ENCODE data around the gene EIF4G1.

EIF4G1 gene

DNA sequence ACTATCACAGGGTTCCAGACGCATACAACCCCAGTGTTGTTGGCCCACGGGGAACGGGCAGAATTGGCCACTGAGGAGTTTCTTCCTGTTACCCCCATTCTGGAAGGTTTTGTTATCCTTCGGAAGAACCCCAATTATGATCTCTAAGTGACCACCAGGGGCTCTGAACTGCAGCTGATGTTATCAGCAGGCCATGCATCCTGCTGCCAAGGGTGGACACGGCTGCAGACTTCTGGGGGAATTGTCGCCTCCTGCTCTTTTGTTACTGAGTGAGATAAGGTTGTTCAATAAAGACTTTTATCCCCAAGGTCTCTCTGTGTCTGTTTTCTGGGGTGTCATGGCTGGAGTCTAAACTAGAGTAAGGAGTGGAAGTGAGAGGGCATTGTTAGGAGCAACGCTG is 5.7 kb upstream of the EIF4G1 start:
- ATAC-seq (ENCODE audit: insufficient read depth, low read depth) (no peak), DNase-seq (no peak)
- H4K20me1 ChIP-seq (ENCODE audit: insufficient read depth, low read length), result peaks cover 20% of the 10 kb centered on the region; the same call in 1 of the 2 replicates
- TF ChIP-seq, protein P1, sequence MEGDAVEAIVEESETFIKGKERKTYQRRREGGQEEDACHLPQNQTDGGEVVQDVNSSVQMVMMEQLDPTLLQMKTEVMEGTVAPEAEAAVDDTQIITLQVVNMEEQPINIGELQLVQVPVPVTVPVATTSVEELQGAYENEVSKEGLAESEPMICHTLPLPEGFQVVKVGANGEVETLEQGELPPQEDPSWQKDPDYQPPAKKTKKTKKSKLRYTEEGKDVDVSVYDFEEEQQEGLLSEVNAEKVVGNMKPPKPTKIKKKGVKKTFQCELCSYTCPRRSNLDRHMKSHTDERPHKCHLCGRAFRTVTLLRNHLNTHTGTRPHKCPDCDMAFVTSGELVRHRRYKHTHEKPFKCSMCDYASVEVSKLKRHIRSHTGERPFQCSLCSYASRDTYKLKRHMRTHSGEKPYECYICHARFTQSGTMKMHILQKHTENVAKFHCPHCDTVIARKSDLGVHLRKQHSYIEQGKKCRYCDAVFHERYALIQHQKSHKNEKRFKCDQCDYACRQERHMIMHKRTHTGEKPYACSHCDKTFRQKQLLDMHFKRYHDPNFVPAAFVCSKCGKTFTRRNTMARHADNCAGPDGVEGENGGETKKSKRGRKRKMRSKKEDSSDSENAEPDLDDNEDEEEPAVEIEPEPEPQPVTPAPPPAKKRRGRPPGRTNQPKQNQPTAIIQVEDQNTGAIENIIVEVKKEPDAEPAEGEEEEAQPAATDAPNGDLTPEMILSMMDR (IDR thresholded peaks at IDR 0.05; ENCODE audit: borderline replicate concordance, extremely low read depth, low read length, poor library complexity, severe bottlenecking), result peak; percentile 5
- no peak for TF ChIP-seq EZH2 (IDR thresholded peaks at IDR 0.05; ENCODE audit: borderline replicate concordance, low read depth, low read length, severe bottlenecking)
- no peaks in the 10 kb centered on the region for H3K27me3 ChIP-seq (ENCODE audit: insufficient read depth, low read length, poor library complexity)
- H3K9ac ChIP-seq (ENCODE audit: low read depth, low read length), result no peak overlapping the region
- H3K27ac ChIP-seq (ENCODE audit: low read length), result no peak overlapping the region
- peaks cover 53% of the 10 kb centered on the region for H3K36me3 ChIP-seq (ENCODE audit: insufficient read depth, low read length)
- H3K4me3 ChIP-seq (ENCODE audit: low read depth in 1 of 2, low read length in 2 of 2), result no peak overlapping the region
- peaks cover 3% of the 10 kb centered on the region for H3K4me1 ChIP-seq (ENCODE audit: insufficient read depth, low read length)
- no peak overlapping the region for H3K4me2 ChIP-seq (ENCODE audit: insufficient read depth, low read length)
- peaks cover 8% of the 10 kb centered on the region; the same call in 1 of the 2 replicates for H3K79me2 ChIP-seq (ENCODE audit: insufficient read depth, low read length)
- no peak overlapping the region for H2AFZ ChIP-seq (ENCODE audit: low read depth, low read length)
- H3K9me3 ChIP-seq (ENCODE audit: insufficient read depth, low read length, severe bottlenecking), result no peaks in the 10 kb centered on the region

DNA sequence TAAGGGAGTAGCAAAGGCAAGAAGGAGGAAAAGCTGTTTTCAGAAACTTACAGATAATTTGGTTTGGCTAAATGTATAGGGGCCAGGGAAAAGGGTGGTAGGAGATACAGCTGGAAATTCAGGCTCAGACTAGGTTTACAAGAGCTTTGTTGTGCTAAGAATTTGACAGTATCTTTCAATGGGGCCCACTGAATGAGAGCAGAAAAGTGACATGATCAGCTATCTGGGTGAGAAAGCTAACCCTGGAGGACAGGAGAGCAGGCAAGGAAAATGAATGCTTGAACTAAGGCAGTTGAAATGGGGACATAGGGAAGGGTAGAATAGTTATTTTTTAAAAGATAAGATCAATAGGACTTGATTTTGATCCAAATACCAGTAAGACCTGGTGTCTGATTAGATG is 2.8 kb upstream of the EIF4G1 start:
- H4K20me1 ChIP-seq (ENCODE audit: insufficient read depth, low read length), result peaks cover 21% of the 10 kb centered on the region
- no peak overlapping the region for H3K4me2 ChIP-seq (ENCODE audit: insufficient read depth, low read length)
- H3K4me3 ChIP-seq (ENCODE audit: low read depth in 1 of 2, low read length in 2 of 2), result no peak overlapping the region
- H3K27me3 ChIP-seq (ENCODE audit: insufficient read depth, low read length, poor library complexity), result no peaks in the 10 kb centered on the region
- TF ChIP-seq EZH2 (IDR thresholded peaks at IDR 0.05; ENCODE audit: borderline replicate concordance, low read depth, low read length, severe bottlenecking), result no peak
- TF ChIP-seq, protein P1 (IDR thresholded peaks at IDR 0.05; ENCODE audit: borderline replicate concordance, extremely low read depth, low read length, poor library complexity, severe bottlenecking), result no peak
- no peak for ATAC-seq (ENCODE audit: insufficient read depth, low read depth)
- no peak overlapping the region for H2AFZ ChIP-seq (ENCODE audit: low read depth, low read length)
- no peak overlapping the region for H3K9ac ChIP-seq (ENCODE audit: low read depth, low read length)
- H3K79me2 ChIP-seq (ENCODE audit: insufficient read depth, low read length), result peaks cover 25% of the 10 kb centered on the region
- peaks cover 23% of the 10 kb centered on the region for H3K4me1 ChIP-seq (ENCODE audit: insufficient read depth, low read length)
- H3K36me3 ChIP-seq (ENCODE audit: insufficient read depth, low read length), result peaks cover 40% of the 10 kb centered on the region
- H3K27ac ChIP-seq (ENCODE audit: low read length), result no peak overlapping the region
- no peak for DNase-seq
- H3K9me3 ChIP-seq (ENCODE audit: insufficient read depth, low read length, severe bottlenecking), result no peaks in the 10 kb centered on the region

DNA sequence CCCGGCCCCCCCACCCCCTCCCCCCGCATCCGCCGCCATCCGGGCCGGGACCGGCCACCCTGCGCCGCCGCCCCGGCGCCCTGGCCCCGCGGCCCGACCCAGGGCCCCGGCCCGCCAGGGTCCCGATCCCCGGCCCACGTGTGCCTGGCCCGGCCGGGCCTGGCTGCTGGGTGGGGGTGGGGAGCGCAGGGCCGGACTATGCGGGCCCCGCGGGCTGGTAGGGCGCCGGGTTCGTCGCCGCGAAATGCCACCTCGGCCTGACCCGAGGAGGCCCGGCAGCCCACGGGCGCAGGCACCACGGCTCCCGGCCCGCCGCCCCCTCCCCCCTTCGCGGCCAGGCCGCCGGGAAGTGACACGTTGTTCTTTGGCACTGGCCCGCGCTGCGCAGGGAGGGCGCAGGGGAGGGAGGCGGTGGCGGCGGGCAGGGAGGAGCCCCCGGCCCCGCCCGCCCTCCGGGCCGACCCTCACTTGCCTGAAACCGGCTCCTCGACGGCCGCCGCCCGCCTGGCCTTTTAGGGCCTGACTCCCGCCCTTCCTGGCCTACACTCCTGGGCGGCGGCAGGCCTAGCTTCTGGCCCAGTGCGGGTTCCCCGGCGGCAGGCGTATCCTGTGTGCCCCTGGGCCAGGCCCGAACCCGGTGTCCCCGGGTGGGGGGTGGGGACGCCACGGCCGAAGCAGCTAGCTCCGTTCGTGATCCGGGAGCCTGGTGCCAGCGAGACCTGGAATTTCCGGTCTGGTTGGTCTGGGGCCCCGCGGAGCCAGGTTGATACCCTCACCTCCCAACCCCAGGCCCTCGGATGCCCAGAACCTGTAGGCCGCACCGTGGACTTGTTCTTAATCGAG is 515 bp downstream of the EIF4G1 start:
- Histone ChIP-seq H3K9me3 (ENCODE audit: insufficient read depth, low read length, severe bottlenecking) (no peaks in the 10 kb centered on the region), H3K4me1 (ENCODE audit: insufficient read depth, low read length) (peaks cover 47% of the 10 kb centered on the region), H3K36me3 (ENCODE audit: insufficient read depth, low read length) (peaks cover 45% of the 10 kb centered on the region), H3K4me3 (ENCODE audit: low read depth in 1 of 2, low read length in 2 of 2) (peak overlapping the region; percentile 91 to 98), H3K27ac (ENCODE audit: low read length) (peak overlapping the region; percentile 89), H3K9ac (ENCODE audit: low read depth, low read length) (peak overlapping the region; percentile 97), H3K79me2 (ENCODE audit: insufficient read depth, low read length) (peaks cover 58% of the 10 kb centered on the region), H2AFZ (ENCODE audit: low read depth, low read length) (peak overlapping the region; percentile 0; the same call in 1 of the 2 replicates), H4K20me1 (ENCODE audit: insufficient read depth, low read length) (peaks cover 48% of the 10 kb centered on the region), H3K4me2 (ENCODE audit: insufficient read depth, low read length) (peak overlapping the region; percentile 76), H3K27me3 (ENCODE audit: insufficient read depth, low read length, poor library complexity) (no peaks in the 10 kb centered on the region)
- ATAC-seq (ENCODE audit: insufficient read depth, low read depth), result peak; percentile 69
- TF ChIP-seq, protein P1 (IDR thresholded peaks at IDR 0.05; ENCODE audit: borderline replicate concordance, extremely low read depth, low read length, poor library complexity, severe bottlenecking), result no peak
- no peak for TF ChIP-seq EZH2 (IDR thresholded peaks at IDR 0.05; ENCODE audit: borderline replicate concordance, low read depth, low read length, severe bottlenecking)
- DNase-seq, result peak; percentile 76

Measured in DND-41 (cell line).